Measurements from ENCODE around the gene TSC22D1.

GRCh38 chr13:44404261-44405132 lies 171.6 kb downstream of the TSC22D1 start:
- TF ChIP-seq CTCF (conservative IDR thresholded peaks at IDR 0.05; ENCODE audit: low read depth, low read length): no peak
- TF ChIP-seq EZH2 (IDR thresholded peaks at IDR 0.05; ENCODE audit: borderline replicate concordance, low read depth, low read length, poor library complexity, severe bottlenecking): no peak

Measured in A673 (cell line).